ENCODE results near the gene ZBTB49.

DNA sequence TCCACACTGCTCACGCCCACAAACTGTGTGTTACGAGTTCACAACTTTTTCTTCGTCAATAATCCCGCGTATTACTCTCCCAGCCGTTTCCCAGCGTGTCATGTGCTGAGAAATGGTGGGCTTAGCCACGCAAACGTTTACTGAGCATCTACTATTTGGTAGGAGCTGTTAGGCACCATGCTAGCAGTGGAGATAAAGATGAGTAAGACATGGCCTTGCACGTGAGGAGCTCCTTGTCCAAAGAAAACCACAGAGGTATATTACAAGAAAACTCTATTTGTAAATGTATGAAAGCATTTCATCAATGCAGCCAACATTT lies 41.2 kb upstream of the ZBTB49 start:
- TF ChIP-seq, protein P1, sequence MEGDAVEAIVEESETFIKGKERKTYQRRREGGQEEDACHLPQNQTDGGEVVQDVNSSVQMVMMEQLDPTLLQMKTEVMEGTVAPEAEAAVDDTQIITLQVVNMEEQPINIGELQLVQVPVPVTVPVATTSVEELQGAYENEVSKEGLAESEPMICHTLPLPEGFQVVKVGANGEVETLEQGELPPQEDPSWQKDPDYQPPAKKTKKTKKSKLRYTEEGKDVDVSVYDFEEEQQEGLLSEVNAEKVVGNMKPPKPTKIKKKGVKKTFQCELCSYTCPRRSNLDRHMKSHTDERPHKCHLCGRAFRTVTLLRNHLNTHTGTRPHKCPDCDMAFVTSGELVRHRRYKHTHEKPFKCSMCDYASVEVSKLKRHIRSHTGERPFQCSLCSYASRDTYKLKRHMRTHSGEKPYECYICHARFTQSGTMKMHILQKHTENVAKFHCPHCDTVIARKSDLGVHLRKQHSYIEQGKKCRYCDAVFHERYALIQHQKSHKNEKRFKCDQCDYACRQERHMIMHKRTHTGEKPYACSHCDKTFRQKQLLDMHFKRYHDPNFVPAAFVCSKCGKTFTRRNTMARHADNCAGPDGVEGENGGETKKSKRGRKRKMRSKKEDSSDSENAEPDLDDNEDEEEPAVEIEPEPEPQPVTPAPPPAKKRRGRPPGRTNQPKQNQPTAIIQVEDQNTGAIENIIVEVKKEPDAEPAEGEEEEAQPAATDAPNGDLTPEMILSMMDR (IDR thresholded peaks at IDR 0.05) = no peak
- TF ChIP-seq POLR2A (IDR thresholded peaks at IDR 0.05) = no peak

All from esophagus squamous epithelium (tissue), 4 donors.